HCT116 (cell line): ENCODE data around the gene YY1.

ENCODE experiments used
- ATF3 ChIP-seq: IDR thresholded peaks from 2 replicates; pipeline ENCODE4 v1.6.1; 2012
- CEBPB ChIP-seq: IDR thresholded peaks from 2 replicates; pipeline ENCODE4 v1.6.1; 2012; ENCODE audit warnings: low read depth
- ELF1 ChIP-seq: IDR thresholded peaks from 2 replicates; pipeline ENCODE4 v1.6.1; 2012; ENCODE audit warnings: low read depth, borderline replicate concordance
- EZH2 ChIP-seq: fragments of 200-600 bp; sonication (generic); IDR thresholded peaks from 2 replicates; pipeline ENCODE4 v1.6.1; 2017; ENCODE audit warnings: antibody characterized with exemption, mixed run types
- MAX ChIP-seq: IDR thresholded peaks from 2 replicates; pipeline ENCODE4 v1.6.1; 2012
- POLR2A ChIP-seq: IDR thresholded peaks from 2 replicates; pipeline ENCODE4 v1.7.0; 2011; ENCODE audit warnings: borderline replicate concordance; ENCODE audit not compliant: insufficient read depth, insufficient read length; ENCODE audit errors: extremely low read depth
- POLR2AphosphoS5 ChIP-seq: IDR thresholded peaks from 2 replicates; pipeline ENCODE4 v1.6.1; 2011; ENCODE audit warnings: mild to moderate bottlenecking, low read depth, low read length, moderate library complexity
- SRF ChIP-seq: IDR thresholded peaks from 2 replicates; pipeline ENCODE4 v1.6.1; 2012; ENCODE audit warnings: low read depth
- YY1 ChIP-seq: IDR thresholded peaks from 2 replicates; pipeline ENCODE4 v1.6.1; 2011; ENCODE audit warnings: low read length, low read depth, moderate library complexity, mild to moderate bottlenecking; ENCODE audit not compliant: insufficient replicate concordance; ENCODE audit errors: extremely low read depth
- ZNF274 ChIP-seq: fragments of 200-500 bp; sonication (Bioruptor generic); IDR thresholded peaks from 2 replicates; pipeline ENCODE4 v1.6.1; 2014; ENCODE audit warnings: mild to moderate bottlenecking, low read depth, low read length, inconsistent platforms
- TF ChIP-seq, protein P1 (sequence below), 3 experiments: fragments of 200-600 bp in 1 of 3; sonication (generic) in 1 of 3; IDR thresholded peaks in 2 of 3; conservative IDR thresholded peaks in 1 of 3; 2 replicates each; pipeline ENCODE4 v1.5.1; 2012 to 2017; ENCODE audit warnings: low read depth in 2 of 3, low read length in 2 of 3, antibody characterized with exemption in 1 of 3, borderline replicate concordance in 1 of 3, control low read depth in 1 of 3, mild to moderate bottlenecking in 1 of 3, mixed read lengths in 1 of 3, mixed run types in 1 of 3, moderate library complexity in 1 of 3; ENCODE audit not compliant: insufficient read depth in 1 of 3

GRCh38 chr14:100305324-100306100 lies 66.6 kb downstream of the YY1 start:
- TF ChIP-seq ZNF274 (no peak), POLR2A (no peak), YY1 (no peak), MAX (no peak), SRF (no peak), EZH2 (no peak), ATF3 (no peak), POLR2AphosphoS5 (no peak), CEBPB (no peak), ELF1 (no peak)
- TF ChIP-seq, protein P1, sequence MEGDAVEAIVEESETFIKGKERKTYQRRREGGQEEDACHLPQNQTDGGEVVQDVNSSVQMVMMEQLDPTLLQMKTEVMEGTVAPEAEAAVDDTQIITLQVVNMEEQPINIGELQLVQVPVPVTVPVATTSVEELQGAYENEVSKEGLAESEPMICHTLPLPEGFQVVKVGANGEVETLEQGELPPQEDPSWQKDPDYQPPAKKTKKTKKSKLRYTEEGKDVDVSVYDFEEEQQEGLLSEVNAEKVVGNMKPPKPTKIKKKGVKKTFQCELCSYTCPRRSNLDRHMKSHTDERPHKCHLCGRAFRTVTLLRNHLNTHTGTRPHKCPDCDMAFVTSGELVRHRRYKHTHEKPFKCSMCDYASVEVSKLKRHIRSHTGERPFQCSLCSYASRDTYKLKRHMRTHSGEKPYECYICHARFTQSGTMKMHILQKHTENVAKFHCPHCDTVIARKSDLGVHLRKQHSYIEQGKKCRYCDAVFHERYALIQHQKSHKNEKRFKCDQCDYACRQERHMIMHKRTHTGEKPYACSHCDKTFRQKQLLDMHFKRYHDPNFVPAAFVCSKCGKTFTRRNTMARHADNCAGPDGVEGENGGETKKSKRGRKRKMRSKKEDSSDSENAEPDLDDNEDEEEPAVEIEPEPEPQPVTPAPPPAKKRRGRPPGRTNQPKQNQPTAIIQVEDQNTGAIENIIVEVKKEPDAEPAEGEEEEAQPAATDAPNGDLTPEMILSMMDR (IDR thresholded peaks at IDR 0.05 in 2 of 3, conservative IDR thresholded peaks at IDR 0.05 in 1 of 3; ENCODE audit: borderline replicate concordance in 1 of 3, insufficient read depth in 1 of 3, low read depth in 2 of 3, low read length in 2 of 3): no peak
